Eye (tissue), 1 donor: ENCODE data around the gene UGT1A8.
"Not testable (repeated sequence)": the region's sequence is repeated elsewhere in the genome, so short reads cannot be mapped to it uniquely, and the experiment has no call there.

Experiments
- DNase-seq: peaks from one replicate; pipeline ENCODE4 v3.0.0-alpha.2; 2015

Gene UGT1A8

DNA sequence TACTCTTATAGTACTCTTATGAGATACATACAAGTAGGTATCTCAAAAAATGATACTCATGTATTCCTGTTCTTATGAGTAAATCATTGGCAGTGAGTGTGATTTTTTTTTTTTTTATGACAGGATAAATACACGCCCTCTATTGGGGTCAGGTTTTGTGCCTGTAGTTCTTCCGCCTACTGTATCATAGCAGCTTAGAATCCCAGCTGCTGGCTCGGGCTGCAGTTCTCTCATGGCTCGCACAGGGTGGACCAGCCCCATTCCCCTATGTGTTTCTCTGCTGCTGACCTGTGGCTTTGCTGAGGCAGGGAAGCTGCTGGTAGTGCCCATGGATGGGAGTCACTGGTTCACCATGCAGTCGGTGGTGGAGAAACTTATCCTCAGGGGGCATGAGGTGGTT, at the start of gene UGT1A8:
Gene UGT1A8 (plus strand): TSS at position 158 of the 400 bp plus-strand sequence. CDS start 75 bp downstream, at position 233.
- DNase-seq, result not testable (repeated sequence)

DNA sequence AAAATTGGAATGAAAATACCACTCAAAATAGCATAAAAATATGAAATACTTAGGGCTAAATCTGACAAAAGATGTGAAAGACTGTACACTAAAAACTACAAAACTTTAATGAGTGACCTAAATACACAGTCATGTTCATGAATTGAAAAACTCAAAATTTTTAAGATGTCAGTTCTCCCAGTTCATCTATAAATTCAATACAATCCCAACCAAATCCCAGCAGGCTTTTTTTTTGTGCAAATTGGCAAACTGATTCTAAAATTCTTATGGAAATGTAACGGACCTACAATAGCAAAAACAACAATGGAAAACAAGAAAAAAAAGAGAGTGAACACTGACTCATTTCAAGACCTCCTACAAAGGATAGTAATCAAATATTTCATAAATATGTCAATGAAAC, 46.4 kb upstream of the UGT1A8 start:
- no peak for DNase-seq

GRCh38 chr2:233571462-233571861, 46.0 kb upstream of the UGT1A8 start:
- no peak for DNase-seq

DNA sequence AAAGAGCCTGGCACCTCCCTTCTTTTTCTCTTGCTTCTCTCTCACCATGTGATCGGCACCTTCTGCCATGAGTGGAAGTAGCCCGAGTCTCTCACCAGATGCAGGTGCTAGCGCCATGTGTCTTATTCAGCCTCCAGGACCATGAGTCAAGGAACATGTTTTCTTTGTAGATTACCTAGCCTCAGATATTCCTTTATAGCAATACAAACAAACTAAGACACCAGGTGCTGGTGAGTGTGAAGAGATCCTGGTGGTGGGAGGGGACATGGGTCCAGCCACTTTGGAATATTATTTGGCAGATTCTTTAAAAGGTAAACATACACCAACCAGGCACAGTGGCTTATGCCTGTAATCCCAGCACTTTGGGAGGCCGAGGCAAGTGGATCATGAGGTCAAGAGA, 45.0 kb upstream of the UGT1A8 start:
- DNase-seq, result no peak

DNA sequence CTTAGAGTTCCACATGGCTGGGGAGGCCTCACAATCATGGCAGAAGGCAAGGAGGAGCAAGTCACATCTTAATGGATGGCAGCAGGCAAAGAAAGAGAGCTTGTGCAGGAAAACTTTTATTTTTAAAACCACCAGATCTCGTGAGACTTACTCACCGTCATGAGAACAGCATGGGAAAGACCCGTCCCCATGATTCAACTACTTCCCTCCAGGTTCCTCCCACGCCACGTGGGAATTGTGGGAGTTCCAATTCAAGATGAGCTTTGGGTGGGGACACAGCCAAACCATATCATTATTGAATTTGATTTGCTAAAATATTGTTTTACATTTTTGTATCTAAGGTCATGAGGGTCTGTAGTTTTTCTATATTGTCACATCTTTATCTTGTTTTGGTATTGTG, 40.1 kb upstream of the UGT1A8 start:
- DNase-seq, result not testable (repeated sequence)

- DNase-seq, result not testable (repeated sequence)
These were observed 34.0 kb upstream of the UGT1A8 start for GRCh38 chr2:233583217-233583965.

- no peak for DNase-seq
These were observed 33.2 kb upstream of the UGT1A8 start for GRCh38 chr2:233584210-233584609.

GRCh38 chr2:233588400-233588799, 29.0 kb upstream of the UGT1A8 start:
- DNase-seq, result no peak

DNA sequence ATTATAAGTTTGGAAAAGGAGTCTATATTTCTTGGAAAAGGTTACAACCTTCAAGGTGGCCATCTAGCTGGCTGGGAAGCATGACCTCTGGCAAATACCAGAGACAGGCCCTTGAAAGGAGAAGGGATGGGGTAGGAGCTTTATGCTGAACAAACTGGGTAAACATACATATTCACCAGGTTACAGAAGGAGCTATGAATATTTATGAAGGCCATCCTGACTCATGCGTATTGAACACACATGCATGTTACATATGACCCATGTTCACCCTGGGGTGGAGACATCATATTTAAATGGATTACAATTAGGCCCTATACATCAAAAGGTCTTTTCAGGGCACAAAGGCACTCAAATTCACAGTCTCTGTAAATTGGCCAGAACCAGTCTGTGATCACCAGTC, 24.7 kb upstream of the UGT1A8 start:
- DNase-seq, result not testable (repeated sequence)

GRCh38 chr2:233593201-233593600, 24.2 kb upstream of the UGT1A8 start:
- DNase-seq, result no peak

DNA sequence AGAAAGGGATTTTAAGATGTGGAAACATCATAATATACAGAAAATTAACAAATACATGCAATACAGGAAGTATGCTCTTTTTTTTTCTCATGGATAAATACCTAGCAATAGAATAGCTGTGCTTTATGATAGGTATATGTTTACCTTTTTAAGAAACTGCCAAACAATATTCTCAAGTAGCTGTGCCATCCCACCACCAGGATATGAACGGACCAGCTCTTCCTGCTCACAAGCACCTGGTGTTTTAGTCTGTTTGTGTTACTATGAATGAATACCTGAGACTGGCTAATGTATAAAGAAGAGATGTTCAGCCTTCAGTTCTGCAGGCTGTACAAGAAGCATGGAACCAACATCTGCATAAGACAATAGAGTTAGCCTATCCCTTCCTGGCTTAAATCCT, 19.9 kb upstream of the UGT1A8 start:
- no peak for DNase-seq

DNA sequence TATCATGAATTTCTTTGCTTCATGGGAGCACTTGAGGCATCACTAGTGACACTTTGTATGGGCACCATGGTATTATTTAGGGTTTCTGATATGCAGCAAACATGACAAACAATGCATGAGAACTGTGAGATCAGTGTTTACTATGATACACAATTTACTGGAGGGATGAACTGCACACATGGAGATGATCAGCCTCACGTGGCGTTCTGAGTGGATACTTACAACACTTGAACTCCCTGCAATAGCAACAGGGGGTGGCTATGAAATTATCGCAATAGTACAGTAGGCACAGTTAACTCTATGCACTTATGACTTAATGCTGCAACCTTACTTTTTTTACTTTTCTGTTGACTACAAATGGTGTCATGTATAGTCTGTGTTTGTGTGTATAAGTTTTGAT, 18.5 kb upstream of the UGT1A8 start:
- DNase-seq, result no peak

- DNase-seq, result no peak
These were observed 17.0 kb upstream of the UGT1A8 start for GRCh38 chr2:233600386-233600785.

DNA sequence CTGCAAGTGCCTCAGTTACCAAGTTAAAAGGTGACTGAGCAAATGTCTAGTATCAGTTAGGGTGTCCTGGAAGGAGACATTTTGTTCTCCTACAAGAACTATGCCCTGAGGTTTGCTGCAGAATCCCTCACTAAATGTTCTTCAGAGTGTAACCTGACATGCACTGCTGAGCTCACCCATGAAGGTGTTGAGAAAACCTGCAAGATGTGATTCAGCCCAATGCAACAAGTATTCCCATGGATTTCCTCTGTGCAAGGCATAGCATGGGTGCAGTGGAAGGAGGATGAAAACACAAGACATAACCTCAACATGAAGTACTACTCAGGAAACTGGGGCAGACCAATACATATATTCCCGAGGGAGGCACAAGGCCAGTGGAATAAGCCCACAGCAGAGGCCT, 15.4 kb upstream of the UGT1A8 start:
- peak; percentile 9 for DNase-seq

GRCh38 chr2:233603520-233603919, 13.9 kb upstream of the UGT1A8 start:
- DNase-seq, result no peak

GRCh38 chr2:233604826-233605225, 12.6 kb upstream of the UGT1A8 start:
- no peak for DNase-seq

- DNase-seq, result no peak
These were observed 11.8 kb upstream of the UGT1A8 start for GRCh38 chr2:233605680-233606079.

DNA sequence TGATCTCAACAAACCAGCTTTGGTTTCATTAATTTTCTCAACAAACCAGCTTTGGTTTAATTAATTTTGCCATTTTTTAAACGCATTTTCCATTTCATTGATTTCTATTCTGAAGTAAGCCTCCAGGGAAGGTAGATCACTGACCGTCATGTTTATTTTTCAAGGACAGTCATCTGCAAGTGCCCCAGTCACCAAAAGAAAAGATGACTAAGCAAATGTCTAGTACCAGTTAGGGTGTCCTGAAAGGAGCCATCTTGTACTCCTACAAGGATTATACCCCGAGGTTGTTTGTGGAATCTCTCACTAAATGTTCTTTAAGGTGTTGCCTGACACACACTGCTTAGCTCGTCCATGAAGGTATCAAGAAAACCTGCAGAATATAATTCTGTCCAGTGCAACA, 6.1 kb upstream of the UGT1A8 start:
- DNase-seq, result no peak

DNA sequence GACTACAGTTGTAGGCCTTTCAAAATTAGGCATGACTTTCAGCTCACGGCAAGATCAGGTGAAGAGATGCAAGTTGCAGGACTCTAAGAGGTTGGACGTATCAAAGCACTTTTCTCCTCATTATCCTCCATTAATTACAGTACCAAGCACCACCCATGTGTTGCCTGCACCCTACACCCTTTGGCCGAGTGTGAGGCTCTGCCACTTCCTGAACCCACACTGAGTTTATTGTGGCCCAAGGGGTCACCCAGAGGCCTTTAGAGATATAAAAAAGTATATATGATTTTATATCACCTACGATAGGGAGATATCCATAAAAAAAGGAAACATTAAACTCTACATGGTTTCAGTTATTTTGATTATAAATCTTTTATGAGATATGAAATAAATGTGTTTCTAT, 2.8 kb downstream of the UGT1A8 start:
- DNase-seq, result no peak

DNA sequence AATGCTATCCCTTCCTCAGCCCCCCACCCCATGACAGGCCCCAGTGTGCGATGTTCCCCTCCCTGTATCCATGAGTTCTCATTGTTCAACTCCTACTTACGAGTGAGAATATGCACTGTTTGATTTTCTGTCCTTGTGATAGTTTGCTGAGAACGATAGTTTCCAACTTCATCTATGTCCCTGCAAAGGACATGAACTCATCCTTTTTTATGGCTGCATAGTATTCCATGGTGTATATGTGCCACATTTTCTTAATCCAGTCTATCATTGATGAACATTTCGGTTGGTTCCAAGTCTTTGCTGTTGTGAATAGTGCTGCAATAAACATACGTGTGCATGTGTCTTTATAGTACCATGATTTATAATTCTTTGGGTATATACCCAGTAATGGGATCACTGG, 4.4 kb downstream of the UGT1A8 start:
- DNase-seq, result not testable (repeated sequence)

DNA sequence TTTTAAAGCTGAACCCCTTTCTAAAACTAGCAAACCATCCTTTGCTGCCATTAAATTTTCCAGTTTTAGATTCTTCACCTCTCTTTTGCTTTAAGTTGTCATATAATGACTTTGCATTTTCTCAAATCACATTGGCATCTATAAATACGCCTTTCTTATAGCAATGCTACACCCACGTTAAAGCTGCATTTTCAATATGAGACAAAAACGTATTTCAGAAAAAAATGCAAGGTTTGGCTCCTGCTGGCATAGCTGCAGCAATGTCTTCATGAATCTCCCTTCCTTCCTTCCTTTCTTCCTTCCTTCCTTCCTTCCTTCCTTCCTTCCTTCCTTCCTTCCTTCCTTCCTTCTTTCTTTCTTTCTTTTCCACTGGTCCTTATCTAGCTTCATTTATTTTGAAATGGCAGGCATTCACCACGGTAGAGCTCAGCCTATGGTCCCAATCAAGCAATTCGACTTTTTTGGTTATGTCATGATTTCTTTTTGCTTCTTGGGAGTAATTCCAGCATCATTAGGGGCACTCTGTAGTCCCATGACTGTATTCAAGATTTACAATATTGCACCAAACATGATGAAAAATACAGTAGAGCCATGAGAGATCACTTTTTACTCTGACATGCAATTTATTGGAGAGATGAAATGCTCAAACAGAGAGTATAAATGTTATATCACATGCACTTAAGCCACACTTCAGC, 10.0 kb downstream of the UGT1A8 start:
- DNase-seq, result no peak

DNA sequence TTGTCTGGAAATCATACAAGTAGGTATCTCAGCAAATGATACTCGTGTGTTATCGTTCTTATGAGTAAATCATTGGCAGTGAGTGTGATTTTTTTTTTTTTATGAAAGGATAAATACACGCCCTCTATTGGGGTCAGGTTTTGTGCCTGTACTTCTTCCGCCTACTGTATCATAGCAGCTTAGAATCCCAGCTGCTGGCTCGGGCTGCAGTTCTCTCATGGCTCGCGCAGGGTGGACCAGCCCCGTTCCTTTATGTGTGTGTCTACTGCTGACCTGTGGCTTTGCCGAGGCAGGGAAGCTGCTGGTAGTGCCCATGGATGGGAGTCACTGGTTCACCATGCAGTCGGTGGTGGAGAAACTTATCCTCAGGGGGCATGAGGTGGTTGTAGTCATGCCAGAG, 18.9 kb downstream of the UGT1A8 start, which contains the start of gene UGT1A10:
Gene UGT1A10 (plus strand): TSS at position 143 of the 400 bp plus-strand sequence. CDS start 75 bp downstream, at position 218.
- DNase-seq, result not testable (repeated sequence)

DNA sequence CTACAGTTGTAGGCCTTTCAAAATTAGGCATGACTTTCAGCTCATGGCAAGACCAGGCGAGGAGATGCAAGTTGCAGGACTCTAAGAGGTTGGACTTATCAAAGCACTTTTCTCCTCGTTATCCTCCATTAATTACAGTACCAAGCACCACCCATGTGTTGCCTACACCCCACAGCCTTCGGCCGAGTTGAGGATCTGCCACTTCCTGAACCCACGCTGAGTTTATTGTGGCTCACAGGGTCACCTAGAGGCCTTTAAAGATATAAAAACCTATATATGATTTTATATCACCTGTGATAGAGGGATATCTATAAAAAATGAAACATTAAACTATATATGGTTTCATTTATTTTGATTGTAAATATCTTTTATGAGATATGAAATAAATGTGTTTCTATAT, 21.4 kb downstream of the UGT1A8 start:
- DNase-seq, result no peak

- DNase-seq, result no peak
These were observed 22.4 kb downstream of the UGT1A8 start for GRCh38 chr2:233639860-233640259.
